ENCODE data around the gene BCL2L12.

GRCh38 chr19:49685845-49686332 lies 20.2 kb downstream of the BCL2L12 start:
- no peak for TF ChIP-seq CTCF (IDR thresholded peaks at IDR 0.05)
- no peak for TF ChIP-seq ZFX (IDR thresholded peaks at IDR 0.05; ENCODE audit: borderline replicate concordance)
